Activated T-cell treated with anti-CD3 and anti-CD28 coated beads for 24 hours (primary cell): ENCODE data around the gene ATG12.

ENCODE experiments used
- DNase-seq: peaks from one replicate; pipeline ENCODE4 v3.0.0-alpha.2; 2020; ENCODE audit warnings: low read depth

Gene ATG12

GRCh38 chr5:115806986-115807653, 34.2 kb downstream of the ATG12 start:
- no peak for DNase-seq

GRCh38 chr5:115801984-115802383, 39.4 kb downstream of the ATG12 start:
- DNase-seq = no peak

- DNase-seq = no peak
Measured at GRCh38 chr5:115801152-115801551, 40.2 kb downstream of the ATG12 start.

GRCh38 chr5:115800108-115800507, 41.3 kb downstream of the ATG12 start:
- no peak for DNase-seq

- DNase-seq = no peak
Measured at GRCh38 chr5:115798252-115798651, 43.1 kb downstream of the ATG12 start.

- no peak for DNase-seq
Measured at GRCh38 chr5:115796656-115797055, 44.7 kb downstream of the ATG12 start.

GRCh38 chr5:115795700-115796099, 45.7 kb downstream of the ATG12 start:
- DNase-seq = no peak

GRCh38 chr5:115788440-115788839, 52.9 kb downstream of the ATG12 start:
- no peak for DNase-seq

GRCh38 chr5:115787426-115787825, 53.9 kb downstream of the ATG12 start:
- DNase-seq = no peak

GRCh38 chr5:115785381-115786065, 55.8 kb downstream of the ATG12 start:
- no peak for DNase-seq

GRCh38 chr5:115778417-115778816, 62.9 kb downstream of the ATG12 start:
- DNase-seq = no peak
